ENCODE measurements around the gene CCDC24. TPM values are rescaled to one million over a fixed set of nuclear protein-coding genes. Genes with fewer than 3 reads are reported as not detected.

Gene CCDC24
- total and polyA plus RNA-seq, 9 of the 15 experiments (the other 6 are each of a cell fraction or from before 2014, with no cell fraction given): 0.31 to 4.5 (median 1.5) TPM

- TF ChIP-seq TEAD1 (CRISPR knock-in tag; IDR thresholded peaks at IDR 0.05) (no peak), MITF (IDR thresholded peaks at IDR 0.05) (peak; percentile 30; the same call in 1 of the 2 replicates), ZNF707 (CRISPR knock-in tag; conservative IDR thresholded peaks at IDR 0.05) (no peak), THRB (CRISPR knock-in tag; conservative IDR thresholded peaks at IDR 0.05) (no peak), PURB (CRISPR knock-in tag; IDR thresholded peaks at IDR 0.05; ENCODE audit: low read depth) (no peak), HOMEZ (CRISPR knock-in tag; IDR thresholded peaks at IDR 0.05) (no peak), ZNF830 (CRISPR knock-in tag; IDR thresholded peaks at IDR 0.05) (0 out of 2 replicates have a peak, but pooled peaks have one; percentile 56), NCOR1 (IDR thresholded peaks at IDR 0.05) (no peak), ZBTB2 (IDR thresholded peaks at IDR 0.05) (peak; percentile 10; the same call in 1 of the 2 replicates), FOXP1 (CRISPR knock-in tag; IDR thresholded peaks at IDR 0.05) (no peak), NFRKB (IDR thresholded peaks at IDR 0.05; ENCODE audit: low read depth) (no peak), ZNF507 (tag; conservative IDR thresholded peaks at IDR 0.05) (no peak), ETS1 (conservative IDR thresholded peaks at IDR 0.05; ENCODE audit: control insufficient read depth, low read depth, low read length) (no peak; the same call in 1 of the 2 replicates), CBX8 (IDR thresholded peaks at IDR 0.05; ENCODE audit: borderline replicate concordance, extremely low read depth, low read depth, low read length, poor library complexity, severe bottlenecking) (no peak), ZNF639 (CRISPR knock-in tag; conservative IDR thresholded peaks at IDR 0.05 in 1 of 2, IDR thresholded peaks at IDR 0.05 in 1 of 2) (0 out of 4 replicates have a peak, but pooled peaks of 1 of the 2 experiments have one; percentile 10), TAF7 (tag; IDR thresholded peaks at IDR 0.05) (peak; percentile 73; the same call in 1 of the 2 replicates), DPF2 (IDR thresholded peaks at IDR 0.05) (peak; percentile 32; the same call in 1 of the 2 replicates), ZBTB17 (CRISPR knock-in tag; IDR thresholded peaks at IDR 0.05) (no peak)
Measured at GRCh38 chr1:43947061-43947873, 44.1 kb upstream of the CCDC24 start (continued).
